Omental fat pad (tissue), 4 donors: Measurements from ENCODE around the gene PHLDB1. TPM values are rescaled to one million over a fixed set of nuclear protein-coding genes. Genes with fewer than 3 reads are reported as not detected.
"Not testable (repeated sequence)": the region's sequence is repeated elsewhere in the genome, so short reads cannot be mapped to it uniquely, and the experiment has no call there.

Experiments
- ATAC-seq: fragments of 150-250 bp; one replicate; pipeline ENCODE4 v1.9.1; 2016; ENCODE audit warnings: mild to moderate bottlenecking, moderate library complexity; ENCODE audit not compliant: low FRiP score
- DNase-seq: peaks from one replicate; pipeline ENCODE4 v3.0.0-alpha.2; 2019; ENCODE audit warnings: low spot score
- CTCF ChIP-seq, 3 donors: fragments of 450-650 bp; IDR thresholded peaks; one replicate each; pipeline ENCODE4 v1.5.1; 2016 to 2017; ENCODE audit warnings: antibody characterized with exemption in 3 of 3, mild to moderate bottlenecking in 3 of 3, moderate library complexity in 2 of 3
- total RNA-seq, 4 donors: library from RNA; depleted of rRNA; stranded (reverse); fragments of >200 nt; gene quantifications; one replicate each; pipeline ENCODE4 v1.1.0, GENCODE V29; 2016

PHLDB1 gene
- total RNA-seq, 4 donors from 2014 or later = 163 to 363 (median 245) TPM

GRCh38 chr11:118596224-118597146 lies 10.9 kb upstream of the PHLDB1 start:
- no peak for TF ChIP-seq CTCF (IDR thresholded peaks at IDR 0.05)
- ATAC-seq = no peak
- no peak for DNase-seq

- TF ChIP-seq CTCF (IDR thresholded peaks at IDR 0.05) = no peak
- DNase-seq = no peak
- no peak for ATAC-seq
These were observed 9.9 kb upstream of the PHLDB1 start for GRCh38 chr11:118597556-118597955.

GRCh38 chr11:118602331-118602730 lies 5.1 kb upstream of the PHLDB1 start:
- ATAC-seq = no peak
- no peak for TF ChIP-seq CTCF (IDR thresholded peaks at IDR 0.05)
- DNase-seq = no peak

DNA sequence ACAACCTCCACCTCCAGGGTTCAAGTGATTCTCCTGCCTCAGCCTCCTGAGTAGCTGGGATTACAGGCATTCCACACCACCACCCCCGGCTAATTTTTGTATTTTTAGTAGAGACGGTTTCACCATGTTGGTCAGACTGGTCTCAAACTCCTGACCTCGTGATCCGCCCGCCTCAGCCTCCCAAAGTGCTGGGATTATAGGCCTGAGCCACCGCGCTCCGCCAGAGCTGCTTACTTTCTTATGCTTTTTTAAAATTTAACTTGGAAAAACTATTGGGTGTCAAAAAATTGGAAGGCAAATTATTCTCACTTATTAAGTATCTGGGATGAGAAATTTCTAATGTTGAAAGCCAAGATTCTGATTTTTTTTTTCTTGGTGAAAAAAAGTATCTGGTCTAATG lies 3.7 kb upstream of the PHLDB1 start:
- ATAC-seq, DNase-seq: not testable (repeated sequence)

DNA sequence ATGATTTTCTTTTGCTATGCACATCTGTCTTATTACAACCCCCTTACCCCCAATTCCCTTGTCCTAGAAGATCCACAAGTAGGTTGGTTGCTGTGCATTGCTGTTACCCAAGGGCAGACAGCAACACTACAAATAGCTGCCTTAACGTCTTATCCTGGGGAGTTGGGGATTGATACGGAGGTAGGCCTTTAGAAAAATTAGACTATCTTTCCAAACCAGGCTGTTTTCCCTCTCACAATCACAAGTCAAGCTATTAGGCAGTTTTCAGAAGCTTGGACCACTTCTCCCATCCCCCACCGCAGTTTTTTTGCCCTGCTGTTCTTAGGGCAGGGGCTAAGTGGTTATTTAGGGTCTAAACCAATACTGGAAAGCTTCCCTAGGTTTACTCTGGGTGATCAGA lies 2.8 kb upstream of the PHLDB1 start:
- TF ChIP-seq CTCF (IDR thresholded peaks at IDR 0.05) = no peak
- ATAC-seq = no peak
- DNase-seq = no peak

- peak; percentile 53 for ATAC-seq
- TF ChIP-seq CTCF (IDR thresholded peaks at IDR 0.05) = no peak
- no peak for DNase-seq
These were observed 2.1 kb upstream of the PHLDB1 start for GRCh38 chr11:118605116-118605867.

DNA sequence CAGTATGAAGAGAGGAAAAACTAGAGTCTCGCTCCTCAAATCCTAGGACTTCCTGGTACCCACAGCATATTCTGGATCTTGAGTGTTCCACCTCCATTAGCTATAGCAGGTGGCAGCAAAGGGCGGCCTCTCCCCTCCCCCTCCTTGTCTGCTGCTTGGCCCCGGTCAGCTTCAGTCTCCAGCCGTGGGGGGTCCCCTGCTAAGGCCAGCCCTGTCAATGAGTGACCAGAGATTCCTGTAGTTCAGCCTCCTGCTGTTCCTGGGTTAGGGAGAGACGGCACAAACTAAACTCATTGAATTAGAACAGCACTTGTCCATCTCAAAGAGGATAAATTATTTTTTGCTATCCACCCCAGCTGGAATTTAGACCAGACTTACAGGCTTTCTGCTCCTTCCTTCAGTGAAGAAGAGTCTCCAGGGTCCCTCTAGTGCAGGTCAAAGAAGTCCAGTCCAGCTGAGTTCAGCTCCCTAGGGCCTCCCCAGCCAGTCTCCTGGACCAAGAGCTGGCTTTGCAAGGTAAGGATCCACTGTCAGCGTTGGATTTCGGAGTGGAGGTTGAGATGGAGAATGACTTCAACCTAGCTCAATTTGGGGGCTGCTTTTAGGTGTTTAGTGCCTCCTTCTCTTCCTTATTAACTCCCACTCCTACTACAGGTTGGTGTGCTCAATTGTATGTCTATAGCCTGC lies 1.1 kb upstream of the PHLDB1 start:
- ATAC-seq = no peak
- no peak for TF ChIP-seq CTCF (IDR thresholded peaks at IDR 0.05)
- no peak for DNase-seq
